ENCODE data around the gene RPL21.

DNA sequence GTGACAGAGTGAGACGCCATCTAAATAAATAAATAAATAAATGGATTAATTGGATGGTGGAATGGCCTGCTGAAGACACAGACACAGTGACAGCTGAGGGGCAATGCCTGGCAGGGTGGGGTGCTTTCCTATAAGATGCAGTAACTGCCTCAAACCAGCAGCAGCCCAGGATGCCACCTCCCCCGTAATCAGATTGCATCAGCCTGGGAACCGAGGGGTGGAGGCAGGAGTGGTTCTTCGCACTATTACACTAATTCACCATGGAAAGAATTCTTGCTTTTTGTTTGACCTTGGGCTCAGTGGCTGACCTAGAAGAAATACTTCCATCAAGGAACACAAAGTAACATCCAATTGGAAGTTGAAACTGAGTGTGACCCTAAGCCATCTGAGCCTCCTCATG, 48.2 kb upstream of the RPL21 start:
- TF ChIP-seq, protein P1, sequence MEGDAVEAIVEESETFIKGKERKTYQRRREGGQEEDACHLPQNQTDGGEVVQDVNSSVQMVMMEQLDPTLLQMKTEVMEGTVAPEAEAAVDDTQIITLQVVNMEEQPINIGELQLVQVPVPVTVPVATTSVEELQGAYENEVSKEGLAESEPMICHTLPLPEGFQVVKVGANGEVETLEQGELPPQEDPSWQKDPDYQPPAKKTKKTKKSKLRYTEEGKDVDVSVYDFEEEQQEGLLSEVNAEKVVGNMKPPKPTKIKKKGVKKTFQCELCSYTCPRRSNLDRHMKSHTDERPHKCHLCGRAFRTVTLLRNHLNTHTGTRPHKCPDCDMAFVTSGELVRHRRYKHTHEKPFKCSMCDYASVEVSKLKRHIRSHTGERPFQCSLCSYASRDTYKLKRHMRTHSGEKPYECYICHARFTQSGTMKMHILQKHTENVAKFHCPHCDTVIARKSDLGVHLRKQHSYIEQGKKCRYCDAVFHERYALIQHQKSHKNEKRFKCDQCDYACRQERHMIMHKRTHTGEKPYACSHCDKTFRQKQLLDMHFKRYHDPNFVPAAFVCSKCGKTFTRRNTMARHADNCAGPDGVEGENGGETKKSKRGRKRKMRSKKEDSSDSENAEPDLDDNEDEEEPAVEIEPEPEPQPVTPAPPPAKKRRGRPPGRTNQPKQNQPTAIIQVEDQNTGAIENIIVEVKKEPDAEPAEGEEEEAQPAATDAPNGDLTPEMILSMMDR (tag by site-specific recombination; IDR thresholded peaks at IDR 0.05): no peak
- TF ChIP-seq ZNF549 (tag by site-specific recombination; IDR thresholded peaks at IDR 0.05): no peak
- TF ChIP-seq ZNF133 (tag by site-specific recombination; IDR thresholded peaks at IDR 0.05): no peak
- TF ChIP-seq YY1 (tag by site-specific recombination; IDR thresholded peaks at IDR 0.05): no peak
- TF ChIP-seq, protein P2, sequence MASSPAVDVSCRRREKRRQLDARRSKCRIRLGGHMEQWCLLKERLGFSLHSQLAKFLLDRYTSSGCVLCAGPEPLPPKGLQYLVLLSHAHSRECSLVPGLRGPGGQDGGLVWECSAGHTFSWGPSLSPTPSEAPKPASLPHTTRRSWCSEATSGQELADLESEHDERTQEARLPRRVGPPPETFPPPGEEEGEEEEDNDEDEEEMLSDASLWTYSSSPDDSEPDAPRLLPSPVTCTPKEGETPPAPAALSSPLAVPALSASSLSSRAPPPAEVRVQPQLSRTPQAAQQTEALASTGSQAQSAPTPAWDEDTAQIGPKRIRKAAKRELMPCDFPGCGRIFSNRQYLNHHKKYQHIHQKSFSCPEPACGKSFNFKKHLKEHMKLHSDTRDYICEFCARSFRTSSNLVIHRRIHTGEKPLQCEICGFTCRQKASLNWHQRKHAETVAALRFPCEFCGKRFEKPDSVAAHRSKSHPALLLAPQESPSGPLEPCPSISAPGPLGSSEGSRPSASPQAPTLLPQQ (tag by site-specific recombination; IDR thresholded peaks at IDR 0.05): no peak
- no peak for TF ChIP-seq ZNF274 (IDR thresholded peaks at IDR 0.05; ENCODE audit: low read length)
- TF ChIP-seq ZNF274 (tag by site-specific recombination; IDR thresholded peaks at IDR 0.05; ENCODE audit: borderline replicate concordance): no peak
- TF ChIP-seq, protein P3, sequence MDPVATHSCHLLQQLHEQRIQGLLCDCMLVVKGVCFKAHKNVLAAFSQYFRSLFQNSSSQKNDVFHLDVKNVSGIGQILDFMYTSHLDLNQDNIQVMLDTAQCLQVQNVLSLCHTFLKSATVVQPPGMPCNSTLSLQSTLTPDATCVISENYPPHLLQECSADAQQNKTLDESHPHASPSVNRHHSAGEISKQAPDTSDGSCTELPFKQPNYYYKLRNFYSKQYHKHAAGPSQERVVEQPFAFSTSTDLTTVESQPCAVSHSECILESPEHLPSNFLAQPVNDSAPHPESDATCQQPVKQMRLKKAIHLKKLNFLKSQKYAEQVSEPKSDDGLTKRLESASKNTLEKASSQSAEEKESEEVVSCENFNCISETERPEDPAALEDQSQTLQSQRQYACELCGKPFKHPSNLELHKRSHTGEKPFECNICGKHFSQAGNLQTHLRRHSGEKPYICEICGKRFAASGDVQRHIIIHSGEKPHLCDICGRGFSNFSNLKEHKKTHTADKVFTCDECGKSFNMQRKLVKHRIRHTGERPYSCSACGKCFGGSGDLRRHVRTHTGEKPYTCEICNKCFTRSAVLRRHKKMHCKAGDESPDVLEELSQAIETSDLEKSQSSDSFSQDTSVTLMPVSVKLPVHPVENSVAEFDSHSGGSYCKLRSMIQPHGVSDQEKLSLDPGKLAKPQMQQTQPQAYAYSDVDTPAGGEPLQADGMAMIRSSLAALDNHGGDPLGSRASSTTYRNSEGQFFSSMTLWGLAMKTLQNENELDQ (tag by site-specific recombination; IDR thresholded peaks at IDR 0.05; ENCODE audit: low read depth): no peak
- TF ChIP-seq ZNF211 (tag by site-specific recombination; IDR thresholded peaks at IDR 0.05; ENCODE audit: low read depth): no peak
- TF ChIP-seq, protein P4, sequence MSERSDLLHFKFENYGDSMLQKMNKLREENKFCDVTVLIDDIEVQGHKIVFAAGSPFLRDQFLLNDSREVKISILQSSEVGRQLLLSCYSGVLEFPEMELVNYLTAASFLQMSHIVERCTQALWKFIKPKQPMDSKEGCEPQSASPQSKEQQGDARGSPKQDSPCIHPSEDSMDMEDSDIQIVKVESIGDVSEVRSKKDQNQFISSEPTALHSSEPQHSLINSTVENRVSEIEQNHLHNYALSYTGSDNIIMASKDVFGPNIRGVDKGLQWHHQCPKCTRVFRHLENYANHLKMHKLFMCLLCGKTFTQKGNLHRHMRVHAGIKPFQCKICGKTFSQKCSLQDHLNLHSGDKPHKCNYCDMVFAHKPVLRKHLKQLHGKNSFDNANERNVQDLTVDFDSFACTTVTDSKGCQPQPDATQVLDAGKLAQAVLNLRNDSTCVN (tag by site-specific recombination; optimal IDR thresholded peaks at IDR 0.05): no peak
- no peak for TF ChIP-seq YY2 (tag by site-specific recombination; IDR thresholded peaks at IDR 0.05)
- TF ChIP-seq ZNF335 (tag by site-specific recombination; conservative IDR thresholded peaks at IDR 0.05): no peak
- TF ChIP-seq HOXA7 (CRISPR knock-in tag; IDR thresholded peaks at IDR 0.05; ENCODE audit: borderline replicate concordance): no peak
- TF ChIP-seq ZNF155 (tag by site-specific recombination; IDR thresholded peaks at IDR 0.05): no peak
